ENCODE data around the gene MINDY4.
"Not testable (repeated sequence)": the region's sequence is repeated elsewhere in the genome, so short reads cannot be mapped to it uniquely, and the experiment has no call there.

The MINDY4 gene

GRCh38 chr7:30805081-30805691, 34.0 kb downstream of the MINDY4 start:
- DNase-seq = no peak

GRCh38 chr7:30805931-30806330, 34.7 kb downstream of the MINDY4 start:
- no peak for DNase-seq

- DNase-seq = not testable (repeated sequence)
Observed at GRCh38 chr7:30807477-30807876, 36.3 kb downstream of the MINDY4 start.

- DNase-seq = not testable (repeated sequence)
Observed at GRCh38 chr7:30807941-30808340, 36.7 kb downstream of the MINDY4 start.

- no peak for DNase-seq
Observed at GRCh38 chr7:30810986-30811385, 39.8 kb downstream of the MINDY4 start.

- no peak for DNase-seq
Observed at GRCh38 chr7:30812676-30813075, 41.5 kb downstream of the MINDY4 start.

- no peak for DNase-seq
Observed at GRCh38 chr7:30813466-30813865, 42.2 kb downstream of the MINDY4 start.

GRCh38 chr7:30814700-30815387, 43.6 kb downstream of the MINDY4 start:
- DNase-seq = peak; percentile 63

- no peak for DNase-seq
Observed at GRCh38 chr7:30815388-30815854, 44.2 kb downstream of the MINDY4 start.

- DNase-seq = no peak
Observed at GRCh38 chr7:30815951-30816644, 44.9 kb downstream of the MINDY4 start.

GRCh38 chr7:30816645-30817370, 45.6 kb downstream of the MINDY4 start:
- DNase-seq = no peak

GRCh38 chr7:30817371-30817767, 46.2 kb downstream of the MINDY4 start:
- DNase-seq = no peak

- no peak for DNase-seq
Observed at GRCh38 chr7:30824821-30825720, 53.9 kb downstream of the MINDY4 start.

GRCh38 chr7:30826181-30826580, 55.0 kb downstream of the MINDY4 start:
- no peak for DNase-seq

GRCh38 chr7:30828591-30828990, 57.4 kb downstream of the MINDY4 start:
- DNase-seq = no peak

GRCh38 chr7:30829471-30829870, 58.3 kb downstream of the MINDY4 start:
- DNase-seq = no peak

- DNase-seq = no peak
Observed at GRCh38 chr7:30831227-30831626, 60.0 kb downstream of the MINDY4 start.

GRCh38 chr7:30831936-30832335, 60.7 kb downstream of the MINDY4 start:
- DNase-seq = no peak

- DNase-seq = not testable (repeated sequence)
Observed at GRCh38 chr7:30834017-30834674, 62.9 kb downstream of the MINDY4 start.

GRCh38 chr7:30835396-30835915, 64.2 kb downstream of the MINDY4 start:
- no peak for DNase-seq

GRCh38 chr7:30836991-30837390, 65.8 kb downstream of the MINDY4 start:
- no peak for DNase-seq
